Right renal pelvis (tissue), 4 donors: ENCODE results near the gene OMP. TPM values are rescaled to one million over a fixed set of nuclear protein-coding genes. Genes with fewer than 3 reads are reported as not detected.

Source experiments
- DNase-seq, 4 donors: peaks; one replicate each; pipeline ENCODE4 v3.0.0-alpha.2; 2013; ENCODE audit warnings: low read depth in 4 of 4, low spot score in 3 of 4, missing footprints in 1 of 4
- polyA plus RNA-seq, 4 donors: library from polyadenylated mRNA; unstranded; fragments of 120-200 nt; gene quantifications; one replicate each; pipeline ENCODE4 v1.2.1, GENCODE V29; 2013; ENCODE audit not compliant: insufficient read length in 4 of 4

Gene OMP
- polyA plus RNA-seq, 4 donors = 0.18 TPM; not detected in 3

GRCh38 chr11:77100166-77101042, 2.2 kb upstream of the OMP start:
- no peak for DNase-seq

- DNase-seq = no peak
These were observed 1.6 kb upstream of the OMP start for GRCh38 chr11:77101043-77101537.

- no peak for DNase-seq
These were observed 679 bp downstream of the OMP start for GRCh38 chr11:77103319-77103718.

GRCh38 chr11:77104727-77105126, 2.1 kb downstream of the OMP start:
- DNase-seq = no peak

GRCh38 chr11:77106321-77106720, 3.7 kb downstream of the OMP start:
- no peak for DNase-seq

- no peak for DNase-seq
These were observed 4.1 kb downstream of the OMP start for GRCh38 chr11:77106759-77107158.

GRCh38 chr11:77107950-77108349, 5.3 kb downstream of the OMP start:
- DNase-seq = no peak

- no peak for DNase-seq
These were observed 5.8 kb downstream of the OMP start for GRCh38 chr11:77108436-77108835.

- no peak for DNase-seq
These were observed 6.8 kb downstream of the OMP start for GRCh38 chr11:77109236-77110019.

GRCh38 chr11:77110836-77111235, 8.2 kb downstream of the OMP start:
- no peak for DNase-seq

GRCh38 chr11:77111277-77111676, 8.6 kb downstream of the OMP start:
- no peak for DNase-seq

GRCh38 chr11:77111946-77112345, 9.3 kb downstream of the OMP start:
- no peak for DNase-seq

- no peak for DNase-seq
These were observed 10.2 kb downstream of the OMP start for GRCh38 chr11:77112641-77113381.

- no peak for DNase-seq
These were observed 10.9 kb downstream of the OMP start for GRCh38 chr11:77113382-77114088.

GRCh38 chr11:77114089-77114463, 11.4 kb downstream of the OMP start:
- no peak for DNase-seq

GRCh38 chr11:77115181-77115611, 12.6 kb downstream of the OMP start:
- DNase-seq = no peak

- no peak for DNase-seq
These were observed 13.3 kb downstream of the OMP start for GRCh38 chr11:77115956-77116355.

- no peak for DNase-seq
These were observed 14.9 kb downstream of the OMP start for GRCh38 chr11:77117492-77117891.

GRCh38 chr11:77118086-77118485, 15.4 kb downstream of the OMP start:
- DNase-seq = no peak

- DNase-seq = no peak
These were observed 16.3 kb downstream of the OMP start for GRCh38 chr11:77118971-77119370.
